ENCODE data around the gene NOD1. TPM values are rescaled to one million over a fixed set of nuclear protein-coding genes. Genes with fewer than 3 reads are reported as not detected.
"Not testable (repeated sequence)": the region's sequence is repeated elsewhere in the genome, so short reads cannot be mapped to it uniquely, and the experiment has no call there.

Gene NOD1
- total RNA-seq, 2 experiments from 2014 or later, result 12.8 to 14.0 TPM

GRCh38 chr7:30502470-30503251 lies 24.1 kb upstream of the NOD1 start:
- H3K4me1 Mint-ChIP-seq (ENCODE audit: low read depth), result peaks cover 38% of the 10 kb centered on the region
- CTCF ChIA-PET, result interaction anchor here (1.1 to 1.7 kb wide), 2 partner anchors 62 to 227 kb away, joined by 3 to 5 read pairs; no protein-coding TSS in a partner anchor
- no peaks in the 10 kb centered on the region for H3K27me3 Mint-ChIP-seq
- H3K27ac Mint-ChIP-seq, result no peak overlapping the region
- intact Hi-C loops (cut with micrococcal nuclease), result loop anchor here (10.0 kb wide), 2 partner anchors 158 to 1992 kb away; partner anchors contain the start of genes AVL9 and LSM5
- H3K36me3 Mint-ChIP-seq, result peaks cover 23% of the 10 kb centered on the region
- no peak for DNase-seq
- POLR2A ChIA-PET, result no interaction called here
- H3K4me3 Mint-ChIP-seq, result no peak overlapping the region
- no peaks in the 10 kb centered on the region for H3K9me3 Mint-ChIP-seq

GRCh38 chr7:30501264-30501663 lies 22.7 kb upstream of the NOD1 start:
- Mint-ChIP-seq H3K9me3 (no peaks in the 10 kb centered on the region), H3K27me3 (no peaks in the 10 kb centered on the region), H3K36me3 (peaks cover 31% of the 10 kb centered on the region), H3K4me3 (no peak overlapping the region), H3K27ac (no peak overlapping the region), H3K4me1 (ENCODE audit: low read depth) (peaks cover 38% of the 10 kb centered on the region)
- DNase-seq, result no peak
- intact Hi-C loops (cut with micrococcal nuclease), result loop anchor here (10.0 kb wide), 2 partner anchors 156 to 1994 kb away; partner anchors contain the start of genes AVL9 and LSM5
- ChIA-PET POLR2A (no interaction called here), CTCF (interaction anchor here (0.6 kb wide), 1 partner anchor 64 kb away, joined by 3 read pairs; no protein-coding TSS in a partner anchor)

GRCh38 chr7:30493228-30493627 lies 14.6 kb upstream of the NOD1 start:
- Mint-ChIP-seq H3K27me3 (no peaks in the 10 kb centered on the region), H3K4me1 (ENCODE audit: low read depth) (no peaks in the 10 kb centered on the region), H3K36me3 (peaks cover 33% of the 10 kb centered on the region), H3K4me3 (no peak overlapping the region), H3K27ac (no peak overlapping the region), H3K9me3 (peaks cover 21% of the 10 kb centered on the region)
- intact Hi-C loops (cut with micrococcal nuclease), result no loop called here
- ChIA-PET POLR2A (interaction anchor here (0.7 kb wide), 1 partner anchor 14 kb away, joined by 3 read pairs; no protein-coding TSS in a partner anchor), CTCF (no interaction called here)
- DNase-seq, result no peak

- DNase-seq, result no peak
- Mint-ChIP-seq H3K4me1 (ENCODE audit: low read depth) (no peaks in the 10 kb centered on the region), H3K27ac (no peak overlapping the region), H3K27me3 (no peaks in the 10 kb centered on the region), H3K4me3 (no peak overlapping the region), H3K36me3 (peaks cover 25% of the 10 kb centered on the region), H3K9me3 (peaks cover 21% of the 10 kb centered on the region)
- intact Hi-C loops (cut with micrococcal nuclease), result no loop called here
- ChIA-PET CTCF (no interaction called here), POLR2A (no interaction called here)
Observed at GRCh38 chr7:30491417-30491816, 12.8 kb upstream of the NOD1 start.

- DNase-seq, result no peak
- POLR2A ChIA-PET, result interaction anchor here (1.2 kb wide), 1 partner anchor 9 kb away, joined by 3 read pairs; the partner anchor contains the start of gene NOD1
- Mint-ChIP-seq H3K4me3 (no peak overlapping the region), H3K27me3 (no peaks in the 10 kb centered on the region), H3K36me3 (peaks cover 4% of the 10 kb centered on the region), H3K27ac (no peak overlapping the region), H3K4me1 (ENCODE audit: low read depth) (no peaks in the 10 kb centered on the region), H3K9me3 (peaks cover 16% of the 10 kb centered on the region)
- CTCF ChIA-PET, result interaction anchor here (0.8 kb wide), 1 partner anchor 9 kb away, joined by 3 read pairs; no protein-coding TSS in a partner anchor
- intact Hi-C loops (cut with micrococcal nuclease), result no loop called here
Observed at GRCh38 chr7:30487371-30487770, 8.8 kb upstream of the NOD1 start.

GRCh38 chr7:30485667-30486066 lies 7.1 kb upstream of the NOD1 start:
- Mint-ChIP-seq H3K27me3 (no peaks in the 10 kb centered on the region), H3K27ac (no peak overlapping the region), H3K4me1 (ENCODE audit: low read depth) (no peaks in the 10 kb centered on the region), H3K4me3 (no peak overlapping the region), H3K9me3 (no peaks in the 10 kb centered on the region), H3K36me3 (no peaks in the 10 kb centered on the region)
- no peak for DNase-seq
- ChIA-PET CTCF (no interaction called here), POLR2A (no interaction called here)
- intact Hi-C loops (cut with micrococcal nuclease), result no loop called here

- not testable (repeated sequence) for H3K4me3 Mint-ChIP-seq, H3K9me3 Mint-ChIP-seq
- CTCF ChIA-PET, result interaction anchor here (1.0 kb wide), 1 partner anchor 83 kb away, joined by 3 read pairs; no protein-coding TSS in a partner anchor
Observed at GRCh38 chr7:30481416-30481815, 2.8 kb upstream of the NOD1 start.

GRCh38 chr7:30479202-30480120 lies 877 bp upstream of the NOD1 start:
- peak; percentile 48 for DNase-seq
- Mint-ChIP-seq H3K9me3 (no peaks in the 10 kb centered on the region), H3K4me3 (peak overlapping the region; percentile 91), H3K27me3 (no peaks in the 10 kb centered on the region), H3K36me3 (peaks cover 2% of the 10 kb centered on the region), H3K4me1 (ENCODE audit: low read depth) (peaks cover 44% of the 10 kb centered on the region), H3K27ac (peak overlapping the region; percentile 73)
- ChIA-PET POLR2A (interaction anchor here (2.0 kb wide), 1 partner anchor 114 kb away, joined by 6 read pairs; no protein-coding TSS in a partner anchor), CTCF (interaction anchor here (1.3 to 1.8 kb wide), 2 partner anchors 70 to 204 kb away, joined by 3 to 5 read pairs; no protein-coding TSS in a partner anchor)
- intact Hi-C loops (cut with micrococcal nuclease), result loop anchor here (1.0 to 2.0 kb wide), 3 partner anchors 25 to 195 kb away; partner anchors contain the start of genes GGCT and ZNRF2

More at GRCh38 chr7:30481416-30481815, 2.8 kb upstream of the NOD1 start:
- DNase-seq; POLR2A ChIA-PET; H3K36me3 Mint-ChIP-seq; H3K27me3 Mint-ChIP-seq; H3K27ac Mint-ChIP-seq; intact Hi-C loops (cut with micrococcal nuclease): not testable (repeated sequence)
- peaks cover 24% of the 10 kb centered on the region for H3K4me1 Mint-ChIP-seq (ENCODE audit: low read depth)

- Mint-ChIP-seq H3K36me3 (peaks cover 4% of the 10 kb centered on the region), H3K27ac (no peak overlapping the region), H3K4me3 (no peak overlapping the region), H3K9me3 (no peaks in the 10 kb centered on the region), H3K4me1 (ENCODE audit: low read depth) (peaks cover 70% of the 10 kb centered on the region), H3K27me3 (no peaks in the 10 kb centered on the region)
- intact Hi-C loops (cut with micrococcal nuclease), result no loop called here
- DNase-seq, result no peak
- CTCF ChIA-PET, result interaction anchor here (1.0 kb wide), 1 partner anchor 154 kb away, joined by 3 read pairs; no protein-coding TSS in a partner anchor
- POLR2A ChIA-PET, result no interaction called here
Observed at GRCh38 chr7:30476459-30477145, 2.0 kb downstream of the NOD1 start.

GRCh38 chr7:30475580-30475979 lies 3.0 kb downstream of the NOD1 start:
- intact Hi-C loops (cut with micrococcal nuclease), result no loop called here
- ChIA-PET POLR2A (no interaction called here), CTCF (interaction anchor here (1.0 kb wide), 2 partner anchors 153 to 189 kb away, joined by 3 read pairs; no protein-coding TSS in a partner anchor)
- Mint-ChIP-seq H3K9me3 (no peaks in the 10 kb centered on the region), H3K36me3 (peaks cover 8% of the 10 kb centered on the region), H3K4me1 (ENCODE audit: low read depth) (peaks cover 79% of the 10 kb centered on the region), H3K27ac (no peak overlapping the region), H3K27me3 (no peaks in the 10 kb centered on the region), H3K4me3 (no peak overlapping the region)
- no peak for DNase-seq

GRCh38 chr7:30474893-30475292 lies 3.7 kb downstream of the NOD1 start:
- H3K4me3 Mint-ChIP-seq, result no peak overlapping the region
- POLR2A ChIA-PET, result no interaction called here
- H3K9me3 Mint-ChIP-seq, result no peaks in the 10 kb centered on the region
- H3K4me1 Mint-ChIP-seq (ENCODE audit: low read depth), result peaks cover 83% of the 10 kb centered on the region
- H3K36me3 Mint-ChIP-seq, result peaks cover 10% of the 10 kb centered on the region
- H3K27me3 Mint-ChIP-seq, result no peaks in the 10 kb centered on the region
- CTCF ChIA-PET, result interaction anchor here (1.0 kb wide), 1 partner anchor 190 kb away, joined by 3 read pairs; no protein-coding TSS in a partner anchor
- no peak for DNase-seq
- intact Hi-C loops (cut with micrococcal nuclease), result no loop called here
- no peak overlapping the region for H3K27ac Mint-ChIP-seq

All from activated CD4-positive, alpha-beta memory T cell treated with anti-CD3 and anti-CD28 coated beads for 36 hours (primary cell).